NB4 (cell line): ENCODE measurements around the gene NIPAL1.
A peak's percentile ranks its signal among the peaks of the same experiment; 100 is the strongest.

Experiments used
- DNase-seq: peaks from one replicate; pipeline ENCODE4 v3.0.0; 2010; ENCODE audit warnings: low read depth
- H3K4me3 ChIP-seq: one replicate; pipeline ENCODE4 v1.5.1; 2011; ENCODE audit warnings: mild to moderate bottlenecking, low read depth, low read length, moderate library complexity
- MYC ChIP-seq: IDR thresholded peaks from 2 replicates; pipeline ENCODE4 v1.6.1; 2011; ENCODE audit warnings: low read depth, low read length
- POLR2A ChIP-seq: IDR thresholded peaks from 2 replicates; pipeline ENCODE4 v1.6.1; 2011; ENCODE audit warnings: mild to moderate bottlenecking; ENCODE audit not compliant: insufficient read length; ENCODE audit errors: extremely low read depth
- TF ChIP-seq, protein P1 (sequence below): IDR thresholded peaks from 2 replicates; pipeline ENCODE4 v1.6.1; 2011; ENCODE audit warnings: low read depth, low read length
- TF ChIP-seq, protein P2 (sequence below): IDR thresholded peaks from one replicate; pipeline ENCODE4 v1.5.1; 2012; ENCODE audit warnings: low read depth, low read length

Gene NIPAL1

DNA sequence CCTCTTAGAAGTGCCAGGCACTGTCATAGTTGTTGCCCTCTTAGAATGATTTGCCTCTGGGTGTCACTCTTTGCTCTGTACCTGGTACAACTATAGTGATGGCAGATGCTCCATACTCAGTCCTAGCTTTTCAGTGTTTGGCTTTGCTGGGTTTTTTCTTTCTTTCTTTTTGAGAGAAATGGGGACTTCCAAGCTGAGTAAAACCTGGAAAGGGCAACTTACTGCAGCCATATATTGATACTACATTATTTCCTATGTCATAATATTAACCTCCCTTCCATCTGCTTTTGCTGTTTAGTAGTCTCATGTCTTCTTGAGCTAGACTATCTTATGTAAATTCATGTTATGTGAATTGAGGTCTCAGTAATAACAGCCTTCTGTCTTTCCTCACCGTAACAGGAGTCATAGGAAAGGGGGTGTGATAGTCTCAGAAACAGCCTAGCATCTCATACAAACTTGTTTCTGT, 49.0 kb downstream of the NIPAL1 start:
- TF ChIP-seq, protein P1, sequence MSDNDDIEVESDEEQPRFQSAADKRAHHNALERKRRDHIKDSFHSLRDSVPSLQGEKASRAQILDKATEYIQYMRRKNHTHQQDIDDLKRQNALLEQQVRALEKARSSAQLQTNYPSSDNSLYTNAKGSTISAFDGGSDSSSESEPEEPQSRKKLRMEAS = no peak
- TF ChIP-seq, protein P2, sequence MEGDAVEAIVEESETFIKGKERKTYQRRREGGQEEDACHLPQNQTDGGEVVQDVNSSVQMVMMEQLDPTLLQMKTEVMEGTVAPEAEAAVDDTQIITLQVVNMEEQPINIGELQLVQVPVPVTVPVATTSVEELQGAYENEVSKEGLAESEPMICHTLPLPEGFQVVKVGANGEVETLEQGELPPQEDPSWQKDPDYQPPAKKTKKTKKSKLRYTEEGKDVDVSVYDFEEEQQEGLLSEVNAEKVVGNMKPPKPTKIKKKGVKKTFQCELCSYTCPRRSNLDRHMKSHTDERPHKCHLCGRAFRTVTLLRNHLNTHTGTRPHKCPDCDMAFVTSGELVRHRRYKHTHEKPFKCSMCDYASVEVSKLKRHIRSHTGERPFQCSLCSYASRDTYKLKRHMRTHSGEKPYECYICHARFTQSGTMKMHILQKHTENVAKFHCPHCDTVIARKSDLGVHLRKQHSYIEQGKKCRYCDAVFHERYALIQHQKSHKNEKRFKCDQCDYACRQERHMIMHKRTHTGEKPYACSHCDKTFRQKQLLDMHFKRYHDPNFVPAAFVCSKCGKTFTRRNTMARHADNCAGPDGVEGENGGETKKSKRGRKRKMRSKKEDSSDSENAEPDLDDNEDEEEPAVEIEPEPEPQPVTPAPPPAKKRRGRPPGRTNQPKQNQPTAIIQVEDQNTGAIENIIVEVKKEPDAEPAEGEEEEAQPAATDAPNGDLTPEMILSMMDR = no peak
- TF ChIP-seq MYC (no peak), POLR2A (no peak)
- no peak overlapping the region for H3K4me3 ChIP-seq

DNA sequence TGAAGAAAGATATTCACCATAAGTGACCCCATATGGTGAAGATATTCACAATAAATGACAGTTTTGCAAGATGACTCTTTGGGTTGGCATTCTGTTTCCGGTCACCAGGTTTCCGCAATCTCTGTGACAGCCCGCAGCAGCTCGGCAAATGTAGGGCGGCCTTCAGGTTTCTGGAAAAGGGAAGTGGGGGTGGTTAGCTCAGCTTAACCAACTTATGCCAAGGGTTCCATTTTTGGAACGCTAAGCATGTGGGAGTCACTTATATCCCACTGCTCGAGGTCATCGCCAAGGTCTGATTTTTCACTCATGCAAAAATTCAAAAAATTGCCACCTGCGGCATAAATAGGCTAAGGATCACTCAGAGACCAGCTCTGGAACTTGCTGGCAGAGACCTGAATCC, 51.0 kb downstream of the NIPAL1 start:
- peak; percentile 77 for DNase-seq
- no peak overlapping the region for H3K4me3 ChIP-seq
- TF ChIP-seq MYC = no peak
- TF ChIP-seq POLR2A = no peak
- TF ChIP-seq, protein P2 = no peak
- TF ChIP-seq, protein P1 = no peak

More for the DNA sequence above, 49.0 kb downstream of the NIPAL1 start:
- no peak for DNase-seq

DNA sequence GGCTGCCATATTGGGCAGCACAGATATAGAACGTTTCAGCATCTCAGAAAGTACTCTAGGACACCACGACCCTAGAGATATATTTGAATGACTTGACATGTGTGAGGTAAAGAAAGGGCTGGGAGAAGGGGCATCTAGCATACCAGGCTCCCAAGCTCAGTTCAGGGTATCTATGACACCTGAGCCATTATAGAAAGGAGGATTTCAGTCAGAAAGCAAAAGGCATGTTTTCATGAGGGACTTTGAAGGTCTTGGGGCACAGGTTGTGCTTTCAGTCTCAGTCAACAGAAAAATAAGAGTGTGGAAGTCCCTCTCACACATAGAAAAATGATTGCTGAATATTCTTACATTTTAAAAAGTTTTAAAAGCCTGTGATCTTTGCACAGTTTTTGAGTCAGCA, 51.6 kb downstream of the NIPAL1 start:
- no peak for DNase-seq
- H3K4me3 ChIP-seq = no peak overlapping the region
- TF ChIP-seq, protein P1 = no peak
- TF ChIP-seq MYC = no peak
- no peak for TF ChIP-seq POLR2A
- TF ChIP-seq, protein P2 = no peak

DNA sequence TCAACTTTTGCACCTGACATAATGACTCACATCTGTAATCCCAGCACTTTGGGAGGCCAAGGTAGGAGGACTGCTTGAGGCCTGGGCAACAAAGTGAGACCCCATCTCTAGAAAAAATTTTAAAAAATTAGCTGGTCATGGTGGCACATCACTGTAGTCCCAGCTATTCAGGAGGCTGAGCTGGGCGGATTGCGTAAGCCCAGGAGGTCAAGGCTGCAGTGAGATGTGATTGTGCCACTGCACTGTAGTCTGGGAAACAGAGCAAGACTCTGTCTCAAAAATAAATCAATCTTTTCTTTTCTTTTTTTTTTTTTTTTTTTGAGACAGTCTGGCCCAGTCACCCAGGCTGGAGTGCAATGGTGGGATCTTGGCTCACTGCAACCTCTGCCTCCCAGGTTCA, 52.5 kb downstream of the NIPAL1 start:
- H3K4me3 ChIP-seq = no peak overlapping the region
- no peak for DNase-seq
- TF ChIP-seq MYC = no peak
- TF ChIP-seq, protein P2 = no peak
- no peak for TF ChIP-seq POLR2A

DNA sequence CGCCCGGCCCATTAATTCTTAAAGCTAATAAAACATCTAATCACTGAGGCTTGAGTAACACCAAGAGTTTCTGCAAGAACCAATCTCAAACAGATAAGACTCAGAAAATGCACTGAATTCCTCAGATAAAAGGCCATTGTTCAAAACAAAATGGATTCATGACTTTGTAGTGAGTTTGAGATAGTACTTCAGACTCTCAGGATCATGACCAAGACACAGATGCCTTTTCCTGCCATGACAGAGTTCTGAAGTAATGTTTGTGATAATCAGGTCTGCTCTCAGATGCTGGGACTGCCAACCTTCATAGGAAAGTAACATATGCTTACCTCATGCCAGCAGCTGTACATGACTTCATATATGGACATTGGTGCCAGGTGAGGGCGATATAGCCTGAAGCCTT, 54.6 kb downstream of the NIPAL1 start:
- TF ChIP-seq, protein P1 = no peak
- no peak for TF ChIP-seq MYC
- TF ChIP-seq, protein P2 = no peak
- TF ChIP-seq POLR2A = no peak
- no peak overlapping the region for H3K4me3 ChIP-seq
- DNase-seq = no peak

DNA sequence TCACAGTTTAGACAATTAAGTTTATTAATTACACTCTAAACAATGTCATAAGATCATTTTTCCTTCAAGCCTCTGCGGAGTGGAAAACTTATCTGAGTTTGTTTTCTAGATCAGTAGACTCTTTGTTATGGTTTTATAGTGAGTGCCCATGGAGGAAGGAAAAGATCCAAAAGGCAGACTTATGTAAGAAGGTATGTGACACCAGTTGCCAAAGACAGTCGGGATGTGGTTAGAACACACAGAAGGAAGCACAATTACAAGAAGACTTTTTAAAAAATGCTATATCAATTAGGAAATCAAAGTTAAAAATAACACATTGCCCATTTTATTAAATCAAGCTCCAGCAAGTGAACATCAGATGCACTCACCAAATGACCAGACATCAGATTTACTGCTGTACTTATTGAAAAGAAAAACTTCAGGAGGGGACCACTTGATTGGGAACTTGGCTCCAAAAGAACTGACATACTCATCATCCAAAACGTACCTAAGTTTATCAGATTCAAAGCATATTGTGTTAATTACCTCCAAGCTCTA, 57.1 kb downstream of the NIPAL1 start:
- TF ChIP-seq, protein P1 = no peak
- TF ChIP-seq MYC (no peak), POLR2A (no peak)
- TF ChIP-seq, protein P2 = no peak
- no peak for DNase-seq

More for the DNA sequence above, 57.1 kb downstream of the NIPAL1 start:
- H3K4me3 ChIP-seq = no peak overlapping the region
